Stomach smooth muscle (tissue), 2 donors: ENCODE results near the gene PRDM2.

ENCODE experiments used
- H3K27ac ChIP-seq: one replicate; pipeline ENCODE4 v1.7.0; 2013; ENCODE audit warnings: mild to moderate bottlenecking, low read length, inconsistent platforms
- H3K27me3 ChIP-seq, 2 donors: one replicate each; pipeline ENCODE4 v1.7.0; 2013; ENCODE audit warnings: low read length in 2 of 2; ENCODE audit not compliant: insufficient read depth in 2 of 2, control insufficient read depth in 1 of 2
- H3K36me3 ChIP-seq, 2 donors: one replicate each; pipeline ENCODE4 v1.7.0; 2013; ENCODE audit warnings: low read length in 2 of 2; ENCODE audit not compliant: control insufficient read depth in 2 of 2, insufficient read depth in 2 of 2
- H3K4me1 ChIP-seq: one replicate; pipeline ENCODE4 v1.7.0; 2013; ENCODE audit warnings: low read length; ENCODE audit not compliant: control insufficient read depth, insufficient read depth
- H3K4me3 ChIP-seq, 2 donors: one replicate each; pipeline ENCODE4 v1.7.0; 2013; ENCODE audit warnings: low read length in 2 of 2
- H3K9ac ChIP-seq, 2 donors: one replicate each; pipeline ENCODE4 v1.7.0; 2013; ENCODE audit warnings: low read length in 2 of 2, mild to moderate bottlenecking in 1 of 2
- H3K9me3 ChIP-seq, 2 donors: one replicate each; pipeline ENCODE4 v1.7.0; 2013; ENCODE audit warnings: low read length in 2 of 2; ENCODE audit not compliant: control insufficient read depth in 2 of 2
- donor health status: healthy.
- donor health status: Pancreatic carcinoma.

Gene PRDM2

DNA sequence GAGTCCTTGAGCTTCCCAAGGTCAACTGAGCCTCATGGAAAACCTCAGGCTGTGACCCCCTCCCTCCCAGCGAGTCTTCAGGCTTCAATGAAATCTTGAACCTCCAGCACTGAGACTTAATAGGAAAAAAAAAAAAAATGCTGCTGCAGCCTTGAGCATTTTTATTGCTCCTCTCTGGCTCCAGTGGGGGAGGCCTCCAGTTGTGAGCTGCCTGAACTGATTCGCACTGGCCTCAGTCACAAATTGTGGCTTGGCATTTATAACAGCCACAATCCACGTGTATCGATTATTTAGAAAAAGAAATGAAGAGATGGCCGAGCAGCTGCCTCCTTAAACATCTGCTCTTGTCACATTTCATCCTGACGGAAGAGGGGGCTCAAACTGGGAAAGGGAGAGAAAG, 173.0 kb downstream of the PRDM2 start:
- Histone ChIP-seq H3K4me1 (no peaks in the 10 kb centered on the region), H3K4me3 (no peak overlapping the region), H3K27me3 (no peaks in the 10 kb centered on the region), H3K36me3 (no peaks in the 10 kb centered on the region), H3K27ac (no peak overlapping the region), H3K9me3 (no peaks in the 10 kb centered on the region), H3K9ac (no peak overlapping the region)
